HG03060 (cell line): ENCODE results near the gene ZC3H4.
"Not testable (repeated sequence)": the region's sequence is repeated elsewhere in the genome, so short reads cannot be mapped to it uniquely, and the experiment has no call there.

Experiments
- ATAC-seq: cut with Tn5 transposase; IDR thresholded peaks from one replicate; pipeline ENCODE4 v1.9.1; 2021; ENCODE audit warnings: low read depth, moderate number of reproducible peaks; ENCODE audit not compliant: unreplicated experiment

Gene ZC3H4

DNA sequence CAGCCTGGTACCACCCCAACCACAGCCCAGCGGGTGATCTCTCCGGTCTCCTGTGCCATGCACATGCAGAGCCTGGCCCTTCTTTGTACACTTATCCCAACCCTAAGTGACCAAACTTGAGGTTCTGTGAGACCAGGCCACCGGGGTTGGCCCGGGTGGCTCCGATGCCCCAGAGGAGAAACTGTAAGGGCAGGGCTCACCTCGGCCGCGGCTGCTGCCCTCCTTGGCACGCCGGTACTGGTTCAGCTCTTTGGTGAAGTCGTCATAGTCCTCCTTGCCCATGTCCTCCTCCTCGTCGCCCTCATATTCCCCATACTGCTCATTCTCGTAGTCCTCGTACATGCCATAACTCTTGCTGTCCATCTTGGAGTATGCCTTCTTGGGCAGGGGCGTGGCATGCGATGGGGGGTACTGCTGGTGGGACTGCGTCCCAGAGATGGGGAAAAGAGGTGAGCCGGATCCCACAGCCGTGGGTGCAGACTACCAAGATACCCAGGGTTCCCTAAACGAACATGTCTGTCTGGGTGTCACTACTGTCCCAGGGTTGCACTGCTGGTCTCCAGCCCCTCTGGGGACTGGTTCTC, 23.7 kb downstream of the ZC3H4 start:
- ATAC-seq: no peak

DNA sequence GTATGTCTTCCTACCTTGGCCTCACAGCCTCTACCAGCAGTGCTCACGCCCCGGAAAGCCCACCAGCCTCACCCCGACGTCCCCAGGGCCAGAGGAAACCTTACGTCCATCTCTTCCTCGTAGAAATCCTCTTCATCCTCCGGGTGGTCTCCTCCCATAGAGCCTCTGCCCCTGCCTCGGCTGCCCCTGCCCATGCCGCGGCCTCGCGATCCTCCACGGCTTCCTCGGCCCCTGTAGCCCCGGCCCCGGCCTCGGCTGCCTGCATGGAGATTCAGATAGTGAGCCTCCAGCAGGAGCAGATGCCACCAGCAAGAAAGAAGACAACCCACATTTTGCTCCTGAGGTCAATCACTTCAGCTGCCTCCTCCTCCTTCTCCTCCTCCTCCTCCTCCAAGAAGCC, 27.3 kb downstream of the ZC3H4 start:
- ATAC-seq: no peak

DNA sequence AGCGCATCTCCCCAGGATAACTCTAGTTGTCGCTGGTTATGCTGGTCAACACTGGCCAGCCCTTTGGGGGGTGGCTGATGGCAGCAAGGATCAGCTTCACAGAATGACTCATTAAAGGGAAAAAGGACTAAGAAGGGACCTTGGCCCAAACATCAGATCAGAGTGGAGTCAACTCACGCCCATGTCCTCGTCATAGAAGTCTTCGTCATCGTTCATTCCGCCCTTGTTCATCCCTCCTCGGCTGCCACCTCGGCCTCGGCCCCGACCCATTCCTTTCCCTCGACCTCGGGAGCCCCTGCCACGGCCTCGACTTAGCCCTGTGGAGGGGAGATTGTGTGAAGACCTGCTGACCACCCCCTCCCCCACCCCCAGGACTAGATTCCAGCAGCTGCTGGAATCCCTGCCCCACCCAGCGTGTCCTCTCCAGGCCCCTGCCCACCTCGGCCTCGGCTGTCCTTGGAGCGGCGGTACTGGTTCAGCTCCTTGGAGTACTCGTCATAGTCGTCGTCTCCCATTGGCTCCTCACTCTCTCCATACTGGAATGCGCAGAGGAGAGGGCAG, 28.6 kb downstream of the ZC3H4 start:
- ATAC-seq: no peak

DNA sequence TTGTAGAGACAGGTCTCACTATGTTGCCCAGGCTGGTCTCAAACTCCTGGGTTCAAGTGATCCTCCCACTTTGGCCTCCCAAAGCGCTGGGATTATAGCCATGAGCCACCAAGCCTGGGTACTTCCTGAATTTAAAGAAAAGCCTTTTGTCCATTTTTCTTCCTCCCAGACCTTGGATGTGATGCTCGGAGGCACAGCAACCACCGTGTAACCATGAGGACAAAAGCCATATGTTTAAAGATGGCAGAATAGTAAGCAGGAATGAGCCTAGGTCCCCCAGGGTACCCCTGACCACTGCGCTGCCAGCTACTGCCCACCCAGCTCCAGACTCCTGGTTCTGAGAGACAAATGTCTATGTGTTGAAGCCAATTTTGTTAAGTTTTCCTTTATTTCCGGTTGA, 31.1 kb downstream of the ZC3H4 start:
- ATAC-seq: no peak

DNA sequence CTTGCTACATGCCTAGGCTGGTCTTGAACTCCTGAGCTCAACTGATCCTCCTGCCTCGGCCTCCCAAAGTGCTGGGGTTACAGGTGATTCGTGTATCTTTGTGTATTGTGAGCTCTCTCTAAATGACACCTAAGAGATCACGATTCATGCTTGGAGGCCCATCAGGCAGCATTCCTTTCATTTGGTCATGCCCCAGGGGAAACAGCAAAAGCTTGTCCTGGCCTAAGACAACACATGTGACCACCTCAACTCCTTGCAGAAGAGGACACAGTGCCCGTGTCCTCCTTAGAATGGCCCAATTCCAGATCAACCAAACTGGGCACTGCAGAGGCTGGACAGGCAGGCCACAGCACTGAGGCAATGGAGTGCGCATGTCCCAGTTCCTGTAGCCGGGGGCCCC, 32.5 kb downstream of the ZC3H4 start:
- no peak for ATAC-seq

DNA sequence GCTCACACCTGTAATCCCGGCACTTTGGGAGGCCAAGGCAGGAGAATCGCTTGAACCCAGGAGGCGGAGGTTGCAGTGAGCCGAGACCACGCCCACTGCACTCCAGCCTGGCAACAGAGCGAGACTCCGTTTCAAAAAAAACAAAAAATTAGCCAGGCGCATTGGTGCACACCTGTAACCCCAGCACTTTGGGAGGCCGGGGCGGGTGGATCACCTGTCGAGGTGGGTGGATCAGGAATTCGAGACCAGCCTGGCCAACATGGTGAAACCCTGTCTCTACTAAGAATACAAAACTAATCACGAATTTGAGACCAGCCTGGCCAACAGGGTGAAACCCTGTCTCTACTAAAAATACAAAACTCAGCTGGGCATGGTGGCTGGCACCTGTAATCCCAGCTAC, 35.2 kb downstream of the ZC3H4 start:
- ATAC-seq: not testable (repeated sequence)

DNA sequence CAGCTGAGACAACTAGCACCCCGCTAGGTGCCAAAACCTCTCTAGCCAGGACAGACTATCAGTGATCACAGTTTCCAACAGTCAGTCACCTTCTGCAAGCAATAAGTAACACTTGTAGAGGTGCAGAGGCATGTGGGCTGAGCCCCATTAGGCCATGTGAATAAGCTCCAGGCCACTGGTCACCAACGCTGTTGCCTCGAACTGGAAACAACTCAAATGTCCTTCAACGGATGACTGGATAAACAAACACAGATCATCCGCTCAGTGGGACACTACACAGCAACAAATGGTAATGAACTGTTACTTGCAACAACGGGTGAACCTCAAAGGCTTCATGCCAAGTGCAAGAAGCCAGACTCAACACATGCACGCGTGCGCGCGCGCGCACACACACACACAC, 37.6 kb downstream of the ZC3H4 start:
- ATAC-seq: no peak

DNA sequence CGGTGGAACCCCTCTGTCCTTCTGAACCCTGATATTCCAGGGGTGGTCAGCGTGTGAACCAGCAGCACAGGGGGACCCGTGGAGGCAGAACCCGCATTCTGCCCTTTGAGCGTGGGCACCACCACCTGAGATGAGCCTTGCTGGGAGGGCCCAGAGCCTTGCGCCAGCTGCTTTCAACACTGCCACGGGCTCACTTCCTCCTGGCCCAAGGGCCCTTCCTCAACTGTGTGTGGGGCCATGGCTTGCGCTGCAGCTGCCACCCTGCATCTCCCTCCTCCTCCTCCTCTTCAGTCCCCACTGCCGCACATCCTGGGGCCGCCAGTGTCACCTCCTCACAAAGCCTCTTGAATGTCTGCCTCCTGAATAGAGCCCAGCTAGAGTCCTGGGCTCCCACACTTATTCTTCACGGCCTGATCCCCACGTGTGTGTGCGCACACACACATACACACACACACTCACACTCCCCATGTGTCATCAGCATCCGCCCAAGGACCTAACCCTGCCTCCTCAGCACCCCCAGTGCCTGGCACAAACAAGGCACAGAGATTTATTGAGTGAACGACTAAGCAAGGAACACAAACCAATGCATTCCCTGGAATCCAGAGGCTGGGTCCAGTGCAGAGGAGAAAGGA, 38.3 kb downstream of the ZC3H4 start:
- ATAC-seq: no peak

DNA sequence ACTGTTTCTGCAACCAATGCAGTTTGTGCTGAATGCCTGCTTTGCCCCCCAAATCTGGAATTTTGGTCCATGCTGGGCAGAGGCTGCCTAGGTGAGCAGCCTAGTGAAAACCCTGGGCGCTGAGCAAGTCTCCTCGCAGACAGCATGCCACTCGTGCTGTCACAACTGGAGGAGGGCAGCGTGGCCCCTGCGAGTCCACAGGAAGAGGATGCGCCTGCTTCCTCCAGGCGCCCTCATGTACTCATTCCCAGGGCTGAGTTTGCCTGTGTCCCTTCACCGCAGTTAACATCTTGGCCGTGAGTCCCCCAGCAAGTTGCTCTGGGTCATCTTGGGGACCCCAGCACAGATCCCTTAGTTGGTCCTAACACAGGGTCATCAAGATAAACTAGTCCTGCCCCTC, 39.0 kb downstream of the ZC3H4 start:
- no peak for ATAC-seq

DNA sequence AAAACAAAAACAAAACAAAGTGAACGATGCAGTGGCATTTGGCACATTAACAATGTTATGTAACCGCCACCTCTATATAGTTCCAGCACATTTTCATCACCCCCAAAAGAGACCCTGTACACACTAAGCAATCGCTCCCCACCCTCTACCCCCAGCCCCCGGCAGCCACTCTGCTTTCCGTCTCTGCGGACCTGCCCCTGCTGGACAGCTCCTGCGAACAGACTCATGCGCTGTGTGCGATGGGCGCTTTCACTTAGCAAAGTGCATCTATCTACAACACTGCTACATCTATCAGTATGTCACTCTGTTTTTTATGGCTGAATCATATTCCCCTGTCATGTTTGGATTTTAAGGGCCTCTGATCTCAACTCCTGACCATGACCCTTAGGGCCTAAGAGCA, 40.0 kb downstream of the ZC3H4 start:
- no peak for ATAC-seq

DNA sequence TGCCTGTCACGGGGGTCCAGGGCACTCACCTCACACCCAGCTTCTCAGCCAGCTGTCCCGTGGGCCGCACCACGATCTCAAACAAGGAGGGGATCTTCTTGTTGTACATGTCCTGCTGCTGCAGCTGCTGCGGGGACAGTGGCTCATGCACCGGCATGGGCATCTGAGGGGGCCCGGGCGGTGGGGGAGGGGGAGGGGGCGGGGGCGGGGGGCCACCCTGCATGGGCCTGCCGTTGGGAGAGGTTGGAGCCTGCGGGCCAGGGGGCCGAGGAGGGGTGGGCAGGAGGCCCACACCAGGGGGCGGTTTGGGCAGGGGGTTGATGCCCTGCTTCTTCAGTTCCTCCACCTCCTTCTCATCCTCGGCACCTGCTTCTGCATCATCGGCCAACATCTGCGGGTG, 41.3 kb downstream of the ZC3H4 start:
- ATAC-seq: no peak

DNA sequence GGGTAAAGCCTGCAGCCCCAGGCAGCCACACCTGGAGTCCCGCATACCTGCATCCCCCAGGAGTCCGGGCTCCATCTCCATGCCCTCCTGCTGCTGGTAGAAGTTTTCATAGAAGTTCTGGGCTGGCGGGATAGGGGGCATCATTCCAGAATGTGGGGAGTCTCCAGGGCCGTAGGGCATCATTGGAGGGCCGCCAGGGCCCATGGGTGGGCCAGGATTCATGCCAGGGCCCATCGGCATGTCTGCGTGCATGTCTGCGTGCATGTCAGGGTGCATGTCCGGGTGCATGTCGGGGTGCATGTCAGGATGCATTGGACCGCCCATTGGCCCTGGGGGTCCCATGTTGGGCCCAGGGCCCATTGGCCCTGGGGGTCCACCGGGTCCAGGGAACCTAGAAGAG, 41.8 kb downstream of the ZC3H4 start:
- no peak for ATAC-seq

DNA sequence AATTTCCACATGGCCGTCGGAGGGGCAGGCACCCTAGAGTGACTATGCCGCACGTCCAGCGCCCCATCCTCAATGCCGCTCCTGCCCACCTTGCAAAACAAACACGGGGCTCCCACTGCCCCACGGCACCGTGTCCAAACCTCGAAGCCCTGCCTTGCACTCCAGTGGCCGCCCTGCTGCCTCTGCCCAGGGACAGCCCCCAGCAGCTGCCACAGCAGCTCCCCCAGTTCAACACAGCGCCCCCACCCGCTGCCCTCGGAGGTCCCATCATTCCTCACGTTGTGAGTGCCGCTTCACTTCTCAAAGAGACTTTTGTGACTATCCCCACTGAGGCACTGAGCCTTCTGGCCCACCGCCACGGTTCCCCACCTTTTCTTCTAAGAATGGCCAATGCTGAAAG, 42.8 kb downstream of the ZC3H4 start:
- ATAC-seq: no peak

DNA sequence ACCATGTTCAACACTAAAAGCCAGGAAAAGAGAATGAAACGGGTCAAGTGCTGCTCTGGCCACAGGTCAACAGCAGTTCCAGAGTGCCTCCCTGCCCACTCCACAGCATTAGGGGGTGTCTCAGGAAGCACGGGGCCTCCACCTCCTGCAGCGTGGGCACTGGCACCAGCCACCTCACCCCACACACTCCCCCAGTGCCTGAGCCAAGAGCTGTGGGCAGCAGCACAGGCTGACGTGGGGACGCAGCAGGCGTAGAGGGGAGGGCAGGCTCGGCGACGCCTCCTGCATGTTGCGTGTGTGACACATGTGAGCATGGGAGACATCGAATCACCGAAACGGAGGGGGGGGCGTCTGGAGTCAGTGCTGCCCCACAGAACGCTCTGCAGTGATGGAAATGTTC, 43.8 kb downstream of the ZC3H4 start:
- no peak for ATAC-seq

DNA sequence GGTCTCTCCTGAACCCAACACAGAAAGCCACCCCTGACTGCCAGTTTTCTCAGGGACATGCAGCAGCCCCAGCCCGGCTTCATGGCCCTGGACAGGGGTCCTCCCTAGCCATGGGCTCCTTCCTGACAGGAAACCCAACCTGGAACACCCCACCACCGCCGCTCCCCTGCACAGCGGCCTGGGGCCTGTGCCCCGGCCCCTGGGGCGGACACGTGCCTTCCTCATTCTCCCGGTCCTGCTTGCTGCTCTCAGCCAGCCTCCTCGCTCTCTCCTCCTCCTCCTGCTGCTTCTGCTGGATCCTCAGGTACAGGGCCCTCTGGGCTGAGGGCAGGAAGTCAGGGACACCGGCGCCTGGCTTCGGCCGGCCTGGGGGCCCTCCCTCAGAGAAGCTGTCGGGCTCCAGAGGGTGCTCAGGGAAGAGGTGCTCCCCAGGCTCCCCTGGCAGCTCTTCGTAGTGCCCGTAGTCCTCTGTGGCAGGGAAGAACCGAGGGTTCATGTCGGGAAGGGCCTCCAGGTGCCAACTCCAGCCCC, 44.6 kb downstream of the ZC3H4 start:
- no peak for ATAC-seq

DNA sequence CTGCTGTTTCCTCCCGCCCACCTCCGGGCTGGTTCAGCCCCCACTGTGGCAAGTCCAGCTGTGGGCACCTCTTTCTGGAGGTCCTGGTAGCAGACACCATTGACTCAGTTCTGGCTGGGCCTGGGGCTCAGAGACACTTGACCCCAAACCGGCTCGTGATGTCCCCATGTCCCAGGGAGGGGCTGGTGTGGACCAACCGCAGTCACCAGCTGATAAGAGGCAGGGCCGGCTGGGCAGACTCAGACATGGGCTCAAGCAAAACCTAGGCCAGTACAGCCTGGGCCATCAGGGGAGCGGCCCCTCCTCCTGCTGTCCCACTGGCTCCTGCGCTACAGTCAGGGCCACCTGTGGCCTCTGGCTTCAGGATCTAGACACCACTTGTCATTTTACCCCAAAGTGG, 45.3 kb downstream of the ZC3H4 start:
- no peak for ATAC-seq

DNA sequence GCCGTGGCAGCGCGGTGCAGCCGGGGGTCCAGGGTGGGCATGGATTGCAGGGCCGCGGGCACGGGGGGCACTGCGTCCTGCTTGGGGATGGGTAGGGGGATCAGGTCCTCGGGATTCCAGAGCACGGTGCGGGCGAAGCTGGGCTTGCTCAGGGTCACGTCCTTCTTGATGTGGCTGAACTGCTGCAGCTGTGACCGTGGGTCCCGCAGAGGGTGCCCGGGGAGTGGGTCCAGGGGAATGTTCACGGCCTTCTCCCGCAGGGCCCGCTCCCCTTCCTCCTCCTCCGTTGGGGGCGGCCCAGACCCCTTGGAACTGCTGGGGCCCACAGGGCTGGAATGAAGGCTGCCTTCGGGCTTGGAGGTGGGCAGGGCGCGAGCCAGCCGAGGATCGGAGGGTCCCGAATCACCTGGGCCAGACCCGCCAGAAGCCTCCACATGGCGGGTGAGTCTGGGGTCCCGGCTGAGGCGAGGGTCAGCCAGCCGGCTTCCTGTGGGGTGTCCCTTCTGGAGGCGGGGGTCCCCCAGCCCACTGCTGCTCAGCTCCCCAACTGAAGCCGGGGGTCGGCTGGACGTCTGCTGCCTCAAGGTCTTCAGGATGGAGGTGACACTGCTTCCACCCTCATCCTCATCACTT, 46.2 kb downstream of the ZC3H4 start:
- no peak for ATAC-seq

DNA sequence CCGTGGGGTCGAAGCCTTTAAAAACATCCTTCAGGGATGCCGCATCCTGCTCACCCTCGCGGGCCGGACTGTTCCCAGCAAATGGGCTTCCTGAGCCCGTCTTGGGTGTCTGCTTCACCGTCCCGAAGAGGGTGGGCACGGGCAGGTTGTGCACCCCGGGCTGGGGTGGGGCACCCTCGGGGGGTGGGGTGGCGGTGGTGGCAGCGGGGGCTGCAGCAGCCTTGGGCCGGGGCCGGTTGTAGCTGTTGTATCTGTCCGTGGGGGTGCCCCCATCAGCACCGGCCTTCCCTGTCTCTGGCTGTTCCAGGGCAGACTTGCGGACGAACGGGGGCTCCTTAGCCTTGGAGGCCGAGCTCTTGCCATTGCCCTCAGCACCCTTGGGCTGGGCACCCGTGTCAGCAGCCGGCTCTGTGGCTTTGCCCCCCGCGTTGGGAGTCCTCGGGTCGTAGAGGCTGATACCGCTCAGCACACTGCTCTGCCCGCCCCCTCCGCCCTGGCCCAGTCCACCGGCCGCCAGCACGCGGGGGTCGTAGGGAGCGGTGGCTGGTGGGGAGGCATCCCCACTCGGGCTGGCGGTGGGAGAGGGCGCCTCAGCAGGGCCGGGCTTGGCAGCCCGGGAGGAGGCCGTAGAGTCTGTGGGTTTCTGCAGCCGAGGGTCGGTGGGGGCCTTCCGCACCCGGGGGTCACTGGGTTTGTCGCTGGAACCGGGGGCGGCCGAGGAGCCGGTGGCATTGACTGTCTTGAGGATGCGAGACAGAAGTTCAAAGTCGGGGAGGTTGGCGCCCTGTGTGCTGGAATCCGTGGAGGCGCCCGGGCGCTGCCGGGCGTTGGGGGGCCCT, 47.0 kb downstream of the ZC3H4 start:
- ATAC-seq: no peak

DNA sequence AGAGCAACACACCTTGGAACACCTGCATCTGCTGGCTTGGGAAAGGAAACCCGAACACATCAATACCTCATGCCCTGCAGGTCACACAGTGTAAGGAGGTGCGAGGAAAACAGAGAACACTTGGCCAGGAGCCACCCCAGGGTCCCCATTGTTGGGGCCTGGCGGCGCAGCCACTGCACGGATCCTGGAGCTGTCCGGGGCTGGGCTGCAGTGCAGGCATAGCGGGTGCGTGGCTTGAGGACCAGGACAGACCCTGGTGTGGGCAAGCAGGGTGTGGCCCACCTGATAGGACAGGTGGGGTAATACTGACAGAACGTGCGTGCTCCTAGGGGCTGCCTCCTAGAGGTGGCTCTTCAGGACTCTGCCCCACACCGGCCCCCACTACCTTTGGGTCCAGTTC, 48.3 kb downstream of the ZC3H4 start:
- no peak for ATAC-seq

DNA sequence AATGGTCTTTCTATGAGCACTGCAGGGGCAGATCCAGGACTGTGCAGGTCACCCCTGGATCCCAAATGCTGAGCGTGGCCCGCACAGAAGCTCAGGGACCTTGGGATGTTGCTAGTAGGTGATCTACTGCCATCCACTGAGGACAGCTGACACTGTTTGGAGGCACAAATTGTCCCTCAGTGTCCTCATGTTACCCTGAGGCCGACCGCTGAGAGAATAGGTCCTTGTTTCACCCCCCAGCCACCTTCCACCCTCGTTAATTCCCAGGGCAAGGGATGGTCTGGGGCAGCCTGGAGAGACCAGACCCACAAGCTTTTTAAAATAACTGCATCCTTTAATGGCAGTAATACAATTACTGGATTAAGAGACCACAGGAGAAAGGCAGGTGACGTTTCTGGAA, 49.7 kb downstream of the ZC3H4 start:
- no peak for ATAC-seq

DNA sequence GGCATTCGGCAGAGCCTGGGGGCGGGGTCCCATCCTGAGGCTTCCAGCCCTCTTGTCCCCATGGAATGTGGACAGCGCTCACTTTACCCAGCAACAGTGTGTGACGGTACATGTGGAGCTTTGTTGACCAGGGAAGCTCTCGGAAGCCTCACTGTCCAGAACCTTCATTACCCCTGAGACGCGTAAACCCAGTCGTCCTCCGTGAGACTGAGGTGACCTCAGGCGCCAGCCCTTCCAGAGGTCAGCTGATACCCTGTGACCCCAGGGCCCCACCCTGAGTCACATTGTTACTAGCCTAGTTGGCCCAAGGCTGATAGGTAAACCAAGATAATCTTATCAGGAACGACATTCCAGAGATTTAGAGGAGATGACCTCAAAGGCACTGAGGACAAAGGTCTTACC, 55.0 kb downstream of the ZC3H4 start:
- no peak for ATAC-seq
